OCI-LY7 (cell line): ENCODE measurements around the gene CTNNA2. TPM values are rescaled to one million over a fixed set of nuclear protein-coding genes. Genes with fewer than 3 reads are reported as not detected.

Experiments used
- BruUV-seq: library from RNA; stranded (reverse); fragments of 400-500 nt; replicated peaks from 2 replicates; lab custom pipeline; 2021; lab: Mats Ljungman, UMichigan
- CTCF ChIA-PET: fragments of 300-600 bp; sonication (Branson Sonifier 250); formaldehyde crosslinking; loops from one replicate; lab custom pipeline; 2022; ENCODE audit warnings: antibody characterized with exemption; ENCODE audit not compliant: unreplicated experiment; lab: Charles Lee
- POLR2A ChIA-PET: fragments of 300-600 bp; sonication (Branson Sonifier 250); formaldehyde crosslinking; loops from one replicate; lab custom pipeline; 2022; ENCODE audit warnings: antibody characterized with exemption; lab: Charles Lee
- DNase-seq: peaks from one replicate; pipeline ENCODE4 v3.0.0-alpha.2; 2015; ENCODE audit warnings: low spot score
- H2AFZ ChIP-seq: fragments of 200-600 bp; sonication (generic), shearing (Covaris generic); 2 replicates; pipeline ENCODE4 v1.6.1; 2014; ENCODE audit warnings: mild to moderate bottlenecking, antibody characterized with exemption, low read length, moderate library complexity
- H3K27ac ChIP-seq: fragments of 200-600 bp; sonication (generic); 2 replicates; pipeline ENCODE4 v1.5.1; 2014; ENCODE audit warnings: mixed run types, low read depth, mild to moderate bottlenecking, moderate library complexity, low read length, inconsistent platforms; ENCODE audit not compliant: poor library complexity, severe bottlenecking
- H3K36me3 ChIP-seq: fragments of 200-600 bp; sonication (generic); 2 replicates; pipeline ENCODE4 v1.6.1; 2014; ENCODE audit warnings: mild to moderate bottlenecking, antibody characterized with exemption, low read length, moderate library complexity, mixed read lengths; ENCODE audit not compliant: insufficient read depth
- H3K4me1 ChIP-seq: fragments of 200-600 bp; sonication (generic); 2 replicates; pipeline ENCODE4 v1.5.1; 2014; ENCODE audit warnings: mild to moderate bottlenecking, low read length; ENCODE audit not compliant: insufficient read depth, poor library complexity, severe bottlenecking
- H3K4me2 ChIP-seq: fragments of 200-600 bp; sonication (generic); 2 replicates; pipeline ENCODE4 v1.6.1; 2014; ENCODE audit warnings: mild to moderate bottlenecking, low read length
- H3K4me3 ChIP-seq: fragments of 200-600 bp; sonication (generic); 2 replicates; pipeline ENCODE4 v1.5.1; 2014; ENCODE audit warnings: mild to moderate bottlenecking, low read depth, low read length; ENCODE audit not compliant: poor library complexity, severe bottlenecking
- H3K79me2 ChIP-seq: fragments of 200-600 bp; sonication (generic); 2 replicates; pipeline ENCODE4 v1.6.1; 2016; ENCODE audit warnings: low read depth, mild to moderate bottlenecking, low read length, moderate library complexity, mixed read lengths; ENCODE audit not compliant: insufficient read depth
- H3K9me2 ChIP-seq: fragments of 200-600 bp; sonication (generic); 2 replicates; pipeline ENCODE4 v1.6.1; 2016; ENCODE audit warnings: mild to moderate bottlenecking, low read length, mixed read lengths; ENCODE audit not compliant: insufficient read depth
- H3K9me3 ChIP-seq: fragments of 200-600 bp; sonication (generic); 2 replicates; pipeline ENCODE4 v1.6.1; 2014; ENCODE audit warnings: mild to moderate bottlenecking, mixed run types, low read length, mixed read lengths
- H4K20me1 ChIP-seq: fragments of 200-600 bp; sonication (generic); 2 replicates; pipeline ENCODE4 v1.6.1; 2014; ENCODE audit warnings: mild to moderate bottlenecking, antibody characterized with exemption, low read length, moderate library complexity, mixed read lengths; ENCODE audit not compliant: insufficient read depth
- CTCF ChIP-seq: fragments of 200-600 bp; sonication (generic); conservative IDR thresholded peaks from 2 replicates; pipeline ENCODE4 v1.5.1; 2014; ENCODE audit warnings: mild to moderate bottlenecking, antibody characterized with exemption, low read length, moderate library complexity, mixed read lengths
- EZH2phosphoT487 ChIP-seq: fragments of 200-600 bp; sonication (generic); IDR thresholded peaks from 2 replicates; pipeline ENCODE4 v1.6.1; 2018; ENCODE audit warnings: low read depth, borderline replicate concordance, mild to moderate bottlenecking, mixed run types, antibody characterized with exemption, low read length, moderate library complexity, mixed read lengths
- intact Hi-C: fragments of 100-400 bp; cut with micrococcal nuclease; formaldehyde crosslinking; loops from one replicate; pipeline ENCODE4 v1.10.0; 2022; ENCODE audit not compliant: unreplicated experiment
- total RNA-seq, 2 experiments: library from RNA; depleted of rRNA in 1 of 2; stranded (reverse); fragments of >200 nt in 1 of 2; shearing (Covaris generic) in 1 of 2; gene quantifications; 2 replicates each; pipeline ENCODE4 v1.2.3, GENCODE V29; 2014 to 2022

CTNNA2 gene
- total RNA-seq, 2 experiments from 2014 or later, result 0.19 to 2.7 TPM

DNA sequence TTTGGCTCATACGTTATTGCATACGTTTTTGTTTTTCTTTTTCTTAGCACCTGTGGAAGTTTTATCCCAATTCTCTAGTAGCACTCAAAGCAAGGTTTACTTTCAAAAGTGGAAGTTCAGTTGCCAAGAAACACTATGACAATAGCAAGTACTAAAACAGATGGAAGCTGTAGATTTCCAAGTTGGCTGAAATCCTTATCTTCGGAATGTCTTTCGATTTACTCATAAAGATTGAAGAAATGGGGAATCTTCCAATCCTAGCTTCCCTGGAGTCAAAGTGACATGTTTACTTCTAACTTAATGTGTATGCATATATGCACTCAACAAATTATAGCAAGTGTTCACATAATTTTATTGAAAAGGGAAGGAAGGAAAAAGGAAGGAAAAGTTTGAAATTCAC lies 307.4 kb downstream of the CTNNA2 start:
- intact Hi-C loops, result no loop called here
- POLR2A ChIA-PET, result no interaction called here
- Histone ChIP-seq H3K9me2 (no peaks in the 10 kb centered on the region), H2AFZ (no peak overlapping the region), H3K4me3 (no peak overlapping the region), H4K20me1 (no peaks in the 10 kb centered on the region), H3K4me2 (no peak overlapping the region), H3K27ac (no peak overlapping the region), H3K4me1 (no peaks in the 10 kb centered on the region), H3K9me3 (no peaks in the 10 kb centered on the region), H3K79me2 (no peaks in the 10 kb centered on the region), H3K36me3 (no peaks in the 10 kb centered on the region)
- CTCF ChIA-PET, result no interaction called here
- no peak for TF ChIP-seq CTCF
- TF ChIP-seq EZH2phosphoT487, result no peak
- BruUV-seq, result no TSS peak
- no peak for DNase-seq

DNA sequence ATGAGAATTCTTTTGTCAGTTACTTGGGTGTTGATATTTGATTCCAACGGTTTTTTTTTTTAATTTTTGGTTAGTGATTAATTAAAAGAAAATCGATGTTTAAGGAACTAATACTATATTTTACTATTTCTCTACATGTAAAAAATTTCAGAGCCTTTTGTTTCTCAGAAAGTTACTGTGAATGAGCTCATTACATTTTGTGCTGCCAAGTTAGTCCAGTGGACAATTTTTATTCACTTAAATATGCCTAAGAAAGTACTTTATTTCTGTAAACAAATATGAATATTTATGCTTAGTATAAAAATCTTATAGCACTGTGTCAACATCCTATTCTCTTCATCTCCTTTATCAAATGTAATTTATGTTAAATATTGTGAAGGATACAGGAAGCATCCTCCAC lies 309.3 kb downstream of the CTNNA2 start:
- no peaks in the 10 kb centered on the region for H3K79me2 ChIP-seq
- H3K27ac ChIP-seq, result no peak overlapping the region
- no peak overlapping the region for H2AFZ ChIP-seq
- TF ChIP-seq EZH2phosphoT487, result no peak
- ChIA-PET CTCF (no interaction called here), POLR2A (no interaction called here)
- no peaks in the 10 kb centered on the region for H3K9me2 ChIP-seq
- no TSS peak for BruUV-seq
- no peaks in the 10 kb centered on the region for H3K36me3 ChIP-seq
- DNase-seq, result no peak
- H3K4me2 ChIP-seq, result no peak overlapping the region
- no peaks in the 10 kb centered on the region for H3K9me3 ChIP-seq
- H3K4me3 ChIP-seq, result no peak overlapping the region
- no peaks in the 10 kb centered on the region for H3K4me1 ChIP-seq
- intact Hi-C loops, result no loop called here
- no peaks in the 10 kb centered on the region for H4K20me1 ChIP-seq

- CTCF ChIA-PET, result no interaction called here
- TF ChIP-seq EZH2phosphoT487, result no peak
- no peak for TF ChIP-seq CTCF
Observed at GRCh38 chr2:79824086-79824786, 311.4 kb downstream of the CTNNA2 start.

More at GRCh38 chr2:79824086-79824786, 311.4 kb downstream of the CTNNA2 start:
- Histone ChIP-seq H3K9me2 (no peaks in the 10 kb centered on the region), H3K4me3 (no peak overlapping the region), H3K79me2 (no peaks in the 10 kb centered on the region), H3K36me3 (no peaks in the 10 kb centered on the region), H2AFZ (no peak overlapping the region), H3K4me2 (no peak overlapping the region), H3K9me3 (no peaks in the 10 kb centered on the region), H3K27ac (no peak overlapping the region), H3K4me1 (no peaks in the 10 kb centered on the region), H4K20me1 (no peaks in the 10 kb centered on the region)
- POLR2A ChIA-PET, result no interaction called here
- intact Hi-C loops, result no loop called here
- DNase-seq, result no peak
- BruUV-seq, result no TSS peak
